Activated CD4-positive, alpha-beta T cell treated with anti-CD3 and anti-CD28 coated beads for 1 hour (primary cell): ENCODE results near the gene RTN4.
"Not testable (repeated sequence)": the region's sequence is repeated elsewhere in the genome, so short reads cannot be mapped to it uniquely, and the experiment has no call there.

Experiments used
- DNase-seq: peaks from one replicate; pipeline ENCODE4 v3.0.0-alpha.2; 2020

RTN4 gene

GRCh38 chr2:55003706-55004639 is 46.3 kb downstream of the RTN4 start:
- DNase-seq: no peak

GRCh38 chr2:55001716-55002115 is 48.5 kb downstream of the RTN4 start:
- no peak for DNase-seq

GRCh38 chr2:55000341-55000740 is 49.9 kb downstream of the RTN4 start:
- no peak for DNase-seq

- no peak for DNase-seq
These were observed 51.1 kb downstream of the RTN4 start for GRCh38 chr2:54999182-54999581.

- DNase-seq: no peak
These were observed 52.4 kb downstream of the RTN4 start for GRCh38 chr2:54997826-54998225.

GRCh38 chr2:54995553-54995952 is 54.7 kb downstream of the RTN4 start:
- no peak for DNase-seq

- DNase-seq: not testable (repeated sequence)
These were observed 59.6 kb downstream of the RTN4 start for GRCh38 chr2:54990694-54991093.

GRCh38 chr2:54988612-54989011 is 61.6 kb downstream of the RTN4 start:
- no peak for DNase-seq

- DNase-seq: no peak
These were observed 64.0 kb downstream of the RTN4 start for GRCh38 chr2:54986264-54986663.

GRCh38 chr2:54984476-54984875 is 65.8 kb downstream of the RTN4 start:
- DNase-seq: no peak

GRCh38 chr2:54983345-54984220 is 66.7 kb downstream of the RTN4 start:
- DNase-seq: no peak

GRCh38 chr2:54981385-54981784 is 68.9 kb downstream of the RTN4 start:
- no peak for DNase-seq

GRCh38 chr2:54979321-54980044 is 70.8 kb downstream of the RTN4 start:
- DNase-seq: no peak

- DNase-seq: no peak
These were observed 73.1 kb downstream of the RTN4 start for GRCh38 chr2:54977149-54977548.

- DNase-seq: no peak
These were observed 74.4 kb downstream of the RTN4 start for GRCh38 chr2:54975598-54976492.

- DNase-seq: no peak
These were observed 75.1 kb downstream of the RTN4 start for GRCh38 chr2:54975175-54975574.

GRCh38 chr2:54969940-54970338 is 80.3 kb downstream of the RTN4 start:
- DNase-seq: no peak

GRCh38 chr2:54969295-54969939 is 80.8 kb downstream of the RTN4 start:
- no peak for DNase-seq

- no peak for DNase-seq
These were observed 81.6 kb downstream of the RTN4 start for GRCh38 chr2:54968561-54969218.

GRCh38 chr2:54967759-54968365 is 82.4 kb downstream of the RTN4 start:
- no peak for DNase-seq
